Prostate gland (tissue), 2 donors: ENCODE measurements around the gene DNAJC6.

ENCODE experiments used
- CTCF ChIP-seq, 4 experiments: fragments of 200-600 bp in 2 of 4; fragments of 450-650 bp in 2 of 4; sonication (generic) in 2 of 4; IDR thresholded peaks; 1 replicate in 3 of 4; 2 replicates in 1 of 4; pipeline ENCODE4 v1.5.1; 2016 to 2019; ENCODE audit warnings: antibody characterized with exemption in 4 of 4, mild to moderate bottlenecking in 2 of 4, moderate library complexity in 2 of 4
- POLR2A ChIP-seq: fragments of 450-650 bp; IDR thresholded peaks from one replicate; pipeline ENCODE4 v1.6.1; 2016; ENCODE audit warnings: antibody characterized with exemption, mild to moderate bottlenecking
- POLR2AphosphoS5 ChIP-seq: sonication (generic); formaldehyde crosslinking; IDR thresholded peaks from one replicate; pipeline ENCODE4 v1.6.1; 2017; ENCODE audit warnings: antibody characterized with exemption

- no peak for TF ChIP-seq CTCF (IDR thresholded peaks at IDR 0.05)
- no peak for TF ChIP-seq POLR2A
- no peak for TF ChIP-seq POLR2AphosphoS5
Measured at GRCh38 chr1:65357291-65357960, 48.1 kb downstream of the DNAJC6 start.
